ENCODE results near the gene HELZ.

HELZ gene

DNA sequence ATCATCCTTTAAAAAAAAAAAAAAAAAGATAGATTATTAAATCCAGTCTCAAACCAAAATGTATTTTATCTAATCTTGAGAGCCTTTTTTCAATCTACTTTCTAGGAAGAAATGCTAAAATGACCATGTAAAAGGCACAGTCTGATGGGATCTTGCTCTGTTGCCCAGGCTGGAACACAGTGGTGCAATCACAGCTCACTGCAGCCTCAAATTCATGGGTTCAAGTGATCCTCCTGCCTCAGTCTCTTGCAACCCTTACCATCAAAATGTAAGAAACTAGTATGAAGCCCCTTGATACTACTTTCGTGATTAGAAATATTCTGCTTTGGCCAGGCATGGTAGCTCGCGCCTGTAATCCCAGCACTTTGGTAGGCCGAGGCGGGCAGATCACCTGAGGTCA, 70.8 kb downstream of the HELZ start:
- no peak overlapping the region for H3K4me3 ChIP-seq (ENCODE audit: insufficient read depth, low read depth, low read length, poor library complexity, severe bottlenecking)
- no peak overlapping the region for H3K27ac ChIP-seq (ENCODE audit: insufficient read depth, low read length, poor library complexity, severe bottlenecking)
- H3K27me3 ChIP-seq (replicated peaks; ENCODE audit: control insufficient read depth, insufficient read depth, low read length, poor library complexity, severe bottlenecking) = no peaks in the 10 kb centered on the region
- DNase-seq = no peak
- H3K9me3 ChIP-seq (ENCODE audit: control insufficient read depth, low read length) = no peaks in the 10 kb centered on the region
- no peaks in the 10 kb centered on the region for H3K4me1 ChIP-seq (ENCODE audit: control insufficient read depth, insufficient read depth, low read length, poor library complexity, severe bottlenecking)
- peaks cover 18% of the 10 kb centered on the region for H3K36me3 ChIP-seq (ENCODE audit: control insufficient read depth, insufficient read depth, low read length)

DNA sequence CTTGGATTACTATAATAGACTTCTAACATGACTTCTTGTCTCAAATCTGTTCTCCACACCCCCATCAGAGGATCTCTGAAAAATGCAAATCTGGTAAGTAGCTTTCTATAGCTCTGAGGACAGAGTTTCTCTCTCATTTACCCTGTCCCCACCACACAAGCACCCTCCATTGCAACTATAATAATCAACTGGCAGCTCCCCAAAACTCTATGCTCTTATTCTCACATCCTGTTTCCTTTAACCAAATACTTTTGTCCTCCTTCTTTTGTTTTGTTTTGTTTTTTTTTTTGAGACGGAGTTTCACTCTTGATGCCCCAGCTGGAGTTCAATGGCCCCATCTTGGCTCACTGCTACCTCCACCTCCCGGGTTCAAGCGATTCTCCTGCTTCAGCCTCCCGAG, 73.4 kb downstream of the HELZ start:
- no peak for DNase-seq
- Histone ChIP-seq H3K4me3 (ENCODE audit: insufficient read depth, low read depth, low read length, poor library complexity, severe bottlenecking) (no peak overlapping the region), H3K4me1 (ENCODE audit: control insufficient read depth, insufficient read depth, low read length, poor library complexity, severe bottlenecking) (no peaks in the 10 kb centered on the region), H3K27ac (ENCODE audit: insufficient read depth, low read length, poor library complexity, severe bottlenecking) (no peak overlapping the region), H3K27me3 (replicated peaks; ENCODE audit: control insufficient read depth, insufficient read depth, low read length, poor library complexity, severe bottlenecking) (no peaks in the 10 kb centered on the region), H3K9me3 (ENCODE audit: control insufficient read depth, low read length) (no peaks in the 10 kb centered on the region), H3K36me3 (ENCODE audit: control insufficient read depth, insufficient read depth, low read length) (peaks cover 16% of the 10 kb centered on the region)

DNA sequence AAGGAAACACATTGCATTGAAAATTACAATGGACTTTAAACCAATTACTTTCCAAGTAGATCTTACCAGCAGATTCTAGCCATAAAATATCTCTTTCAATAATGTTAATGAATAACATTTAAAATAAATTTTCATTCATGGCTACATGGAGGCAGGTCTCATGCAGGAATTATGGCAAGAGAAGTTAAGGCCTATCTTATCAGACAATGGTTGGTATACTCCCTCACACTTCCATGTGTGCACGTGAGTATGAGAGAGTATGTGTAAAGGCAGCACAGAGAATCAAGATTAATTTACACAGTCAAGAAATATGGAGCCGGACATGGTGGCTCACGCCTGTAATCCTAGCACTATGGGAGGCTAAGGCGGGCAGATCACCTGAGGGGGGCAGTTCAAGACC, 76.5 kb downstream of the HELZ start:
- no peak overlapping the region for H3K27ac ChIP-seq (ENCODE audit: insufficient read depth, low read length, poor library complexity, severe bottlenecking)

DNA sequence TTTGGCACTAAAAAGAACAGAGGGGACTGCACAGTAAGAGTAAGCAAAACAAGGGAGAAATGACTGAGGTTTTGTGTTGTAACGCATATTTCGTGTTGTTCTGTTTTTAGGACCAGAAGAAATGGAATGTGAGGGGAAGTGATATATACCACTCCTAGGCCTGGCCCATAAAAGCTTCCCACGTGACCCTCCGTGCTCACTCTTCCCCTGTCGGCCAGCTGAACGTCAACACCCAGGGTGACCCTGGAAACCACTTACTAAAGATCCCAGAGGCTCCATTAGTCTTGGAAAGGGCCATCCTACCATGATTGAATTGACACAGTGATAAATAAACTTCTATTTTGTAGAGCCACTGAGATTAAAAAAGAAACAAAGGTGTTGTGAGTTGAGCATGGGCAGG, 79.8 kb downstream of the HELZ start:
- H3K4me3 ChIP-seq (ENCODE audit: insufficient read depth, low read depth, low read length, poor library complexity, severe bottlenecking) = no peak overlapping the region
- peaks cover 45% of the 10 kb centered on the region for H3K36me3 ChIP-seq (ENCODE audit: control insufficient read depth, insufficient read depth, low read length)
- H3K27ac ChIP-seq (ENCODE audit: insufficient read depth, low read length, poor library complexity, severe bottlenecking) = no peak overlapping the region
- no peaks in the 10 kb centered on the region for H3K9me3 ChIP-seq (ENCODE audit: control insufficient read depth, low read length)
- H3K27me3 ChIP-seq (replicated peaks; ENCODE audit: control insufficient read depth, insufficient read depth, low read length, poor library complexity, severe bottlenecking) = no peaks in the 10 kb centered on the region
- no peak for DNase-seq
- no peaks in the 10 kb centered on the region for H3K4me1 ChIP-seq (ENCODE audit: control insufficient read depth, insufficient read depth, low read length, poor library complexity, severe bottlenecking)

More for the DNA sequence above, 76.5 kb downstream of the HELZ start:
- Histone ChIP-seq H3K9me3 (ENCODE audit: control insufficient read depth, low read length) (no peaks in the 10 kb centered on the region), H3K4me1 (ENCODE audit: control insufficient read depth, insufficient read depth, low read length, poor library complexity, severe bottlenecking) (no peaks in the 10 kb centered on the region), H3K4me3 (ENCODE audit: insufficient read depth, low read depth, low read length, poor library complexity, severe bottlenecking) (no peak overlapping the region), H3K27me3 (replicated peaks; ENCODE audit: control insufficient read depth, insufficient read depth, low read length, poor library complexity, severe bottlenecking) (no peaks in the 10 kb centered on the region), H3K36me3 (ENCODE audit: control insufficient read depth, insufficient read depth, low read length) (peaks cover 32% of the 10 kb centered on the region)
- no peak for DNase-seq

DNA sequence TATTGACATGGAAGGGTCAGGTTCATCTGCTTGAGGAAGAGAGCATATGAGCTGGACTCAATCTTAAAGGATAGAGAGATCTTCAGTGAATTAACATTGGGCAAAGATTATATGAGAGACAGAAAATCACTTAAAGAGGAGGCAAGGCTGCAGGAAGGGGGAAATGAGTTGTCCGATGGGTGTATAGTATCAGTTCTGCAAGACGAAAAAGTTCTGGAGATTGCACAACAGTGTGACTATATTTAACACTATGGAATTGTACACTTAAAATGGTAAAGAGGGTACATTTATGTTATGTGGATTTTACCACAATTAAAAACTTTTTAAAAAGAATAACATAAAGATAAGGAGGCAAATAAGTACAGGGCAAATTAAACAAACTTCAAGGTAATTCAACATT, 80.7 kb downstream of the HELZ start:
- Histone ChIP-seq H3K27ac (ENCODE audit: insufficient read depth, low read length, poor library complexity, severe bottlenecking) (no peak overlapping the region), H3K27me3 (replicated peaks; ENCODE audit: control insufficient read depth, insufficient read depth, low read length, poor library complexity, severe bottlenecking) (no peaks in the 10 kb centered on the region), H3K9me3 (ENCODE audit: control insufficient read depth, low read length) (no peaks in the 10 kb centered on the region), H3K4me1 (ENCODE audit: control insufficient read depth, insufficient read depth, low read length, poor library complexity, severe bottlenecking) (no peaks in the 10 kb centered on the region), H3K4me3 (ENCODE audit: insufficient read depth, low read depth, low read length, poor library complexity, severe bottlenecking) (no peak overlapping the region), H3K36me3 (ENCODE audit: control insufficient read depth, insufficient read depth, low read length) (peaks cover 46% of the 10 kb centered on the region)
- DNase-seq = no peak

DNA sequence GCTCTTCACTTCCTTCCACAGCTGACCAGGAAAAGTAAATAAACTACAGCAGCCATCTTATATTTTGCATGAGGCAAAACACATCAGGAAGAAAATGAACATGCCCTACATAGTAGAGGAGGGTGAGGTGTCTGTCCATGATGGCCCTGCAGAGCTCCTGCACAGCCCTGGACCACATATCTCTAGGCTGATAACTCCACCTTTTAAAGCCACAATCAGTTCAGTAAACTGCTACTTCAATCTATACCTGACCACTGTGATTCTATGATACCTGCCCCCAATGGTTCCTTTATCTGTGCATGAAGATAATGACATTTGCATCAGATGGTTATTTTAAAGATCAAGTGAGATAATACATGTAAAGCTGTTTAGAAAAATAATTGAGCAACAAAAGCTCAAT, 82.2 kb downstream of the HELZ start:
- DNase-seq = no peak
- no peaks in the 10 kb centered on the region for H3K9me3 ChIP-seq (ENCODE audit: control insufficient read depth, low read length)
- no peak overlapping the region for H3K27ac ChIP-seq (ENCODE audit: insufficient read depth, low read length, poor library complexity, severe bottlenecking)
- no peaks in the 10 kb centered on the region for H3K27me3 ChIP-seq (replicated peaks; ENCODE audit: control insufficient read depth, insufficient read depth, low read length, poor library complexity, severe bottlenecking)
- peaks cover 46% of the 10 kb centered on the region for H3K36me3 ChIP-seq (ENCODE audit: control insufficient read depth, insufficient read depth, low read length)
- H3K4me3 ChIP-seq (ENCODE audit: insufficient read depth, low read depth, low read length, poor library complexity, severe bottlenecking) = no peak overlapping the region
- no peaks in the 10 kb centered on the region for H3K4me1 ChIP-seq (ENCODE audit: control insufficient read depth, insufficient read depth, low read length, poor library complexity, severe bottlenecking)

DNA sequence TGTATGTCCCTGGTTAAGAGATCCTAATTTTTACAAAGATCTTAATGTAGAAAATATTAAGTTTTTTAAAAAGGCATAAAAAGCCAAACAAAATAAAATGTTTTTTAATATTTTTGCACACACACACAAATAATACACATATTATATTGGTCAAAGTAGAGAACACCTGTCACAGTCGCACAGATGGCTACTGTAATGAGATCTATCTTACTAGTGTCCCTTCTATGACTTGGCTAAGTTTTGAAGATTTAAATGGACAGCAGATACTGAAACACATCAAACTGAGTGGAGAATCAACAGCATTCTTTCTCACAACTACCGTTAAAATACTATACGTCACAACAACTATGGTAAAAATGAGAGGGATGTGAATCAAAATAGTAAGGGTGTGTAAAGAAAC, 83.4 kb downstream of the HELZ start:
- no peak overlapping the region for H3K4me3 ChIP-seq (ENCODE audit: insufficient read depth, low read depth, low read length, poor library complexity, severe bottlenecking)

DNA sequence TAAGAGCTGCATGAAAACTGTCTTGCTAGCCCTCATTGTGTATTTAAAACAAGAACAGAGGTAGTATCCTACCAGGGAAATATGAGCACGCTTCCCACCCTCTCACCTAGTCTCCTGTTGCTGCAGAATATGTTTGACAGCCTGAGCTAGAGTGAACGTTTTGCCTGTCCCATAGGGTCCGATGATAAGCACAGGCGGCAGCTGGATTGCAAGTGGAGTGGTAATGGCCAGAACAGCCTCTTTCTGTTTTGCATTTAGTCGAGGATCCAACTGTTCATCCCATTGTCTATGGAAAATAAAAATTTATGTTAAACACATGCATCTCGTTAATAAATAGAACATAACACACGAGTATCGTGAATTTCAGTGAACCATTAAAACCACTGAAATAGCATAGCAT, 84.2 kb downstream of the HELZ start:
- no peak overlapping the region for H3K4me3 ChIP-seq (ENCODE audit: insufficient read depth, low read depth, low read length, poor library complexity, severe bottlenecking)
- H3K36me3 ChIP-seq (ENCODE audit: control insufficient read depth, insufficient read depth, low read length) = peaks cover 50% of the 10 kb centered on the region
- no peak for DNase-seq
- no peaks in the 10 kb centered on the region for H3K27me3 ChIP-seq (replicated peaks; ENCODE audit: control insufficient read depth, insufficient read depth, low read length, poor library complexity, severe bottlenecking)
- H3K9me3 ChIP-seq (ENCODE audit: control insufficient read depth, low read length) = no peaks in the 10 kb centered on the region
- H3K27ac ChIP-seq (ENCODE audit: insufficient read depth, low read length, poor library complexity, severe bottlenecking) = no peak overlapping the region
- no peaks in the 10 kb centered on the region for H3K4me1 ChIP-seq (ENCODE audit: control insufficient read depth, insufficient read depth, low read length, poor library complexity, severe bottlenecking)

More for the DNA sequence above, 83.4 kb downstream of the HELZ start:
- no peaks in the 10 kb centered on the region for H3K4me1 ChIP-seq (ENCODE audit: control insufficient read depth, insufficient read depth, low read length, poor library complexity, severe bottlenecking)
- H3K27me3 ChIP-seq (replicated peaks; ENCODE audit: control insufficient read depth, insufficient read depth, low read length, poor library complexity, severe bottlenecking) = no peaks in the 10 kb centered on the region
- H3K36me3 ChIP-seq (ENCODE audit: control insufficient read depth, insufficient read depth, low read length) = peaks cover 47% of the 10 kb centered on the region
- no peak for DNase-seq
- no peak overlapping the region for H3K27ac ChIP-seq (ENCODE audit: insufficient read depth, low read length, poor library complexity, severe bottlenecking)
- H3K9me3 ChIP-seq (ENCODE audit: control insufficient read depth, low read length) = no peaks in the 10 kb centered on the region

DNA sequence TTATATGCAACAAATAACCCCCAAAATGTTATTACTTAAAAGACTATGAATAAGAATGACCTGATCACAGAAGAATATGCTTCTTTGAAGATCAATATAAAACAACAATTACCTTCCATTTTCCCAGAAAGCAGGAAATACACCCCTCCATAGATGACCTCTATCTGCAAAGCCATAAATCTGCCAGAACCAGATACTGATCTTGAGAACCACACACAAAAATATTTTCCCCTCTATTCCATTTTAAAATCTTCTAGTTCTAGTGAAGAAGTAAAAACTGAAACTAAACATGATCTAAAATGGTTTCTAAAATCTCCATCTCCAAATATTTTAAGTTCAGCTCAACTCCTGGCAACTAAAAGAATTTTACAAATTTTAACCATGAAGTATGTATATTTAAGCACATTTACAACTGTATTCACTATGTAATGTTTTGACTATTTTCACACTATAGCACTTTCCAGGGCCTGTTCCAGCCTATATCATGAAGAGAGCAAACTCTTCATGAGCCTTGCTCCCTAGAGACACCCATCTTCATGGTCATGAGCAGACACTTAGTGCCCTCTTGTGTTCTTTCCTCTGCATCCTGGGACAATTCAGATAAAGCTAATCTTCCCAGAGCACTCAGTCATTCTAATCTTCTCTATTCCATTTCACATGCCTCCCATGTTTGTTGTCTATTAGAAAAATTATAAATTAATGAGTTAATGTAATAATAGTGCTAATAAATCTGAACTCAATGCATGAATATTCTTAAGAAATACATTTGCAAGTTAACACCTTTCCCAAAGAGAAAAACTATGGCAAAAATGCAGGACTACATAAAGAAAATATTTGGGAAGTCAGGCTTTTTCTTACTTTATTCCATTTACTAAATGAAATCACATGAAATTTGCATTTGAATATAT, 87.0 kb downstream of the HELZ start:
- Histone ChIP-seq H3K27ac (ENCODE audit: insufficient read depth, low read length, poor library complexity, severe bottlenecking) (no peak overlapping the region), H3K4me3 (ENCODE audit: insufficient read depth, low read depth, low read length, poor library complexity, severe bottlenecking) (no peak overlapping the region), H3K36me3 (ENCODE audit: control insufficient read depth, insufficient read depth, low read length) (peaks cover 27% of the 10 kb centered on the region), H3K4me1 (ENCODE audit: control insufficient read depth, insufficient read depth, low read length, poor library complexity, severe bottlenecking) (no peaks in the 10 kb centered on the region), H3K27me3 (replicated peaks; ENCODE audit: control insufficient read depth, insufficient read depth, low read length, poor library complexity, severe bottlenecking) (no peaks in the 10 kb centered on the region), H3K9me3 (ENCODE audit: control insufficient read depth, low read length) (no peaks in the 10 kb centered on the region)
- DNase-seq = no peak

DNA sequence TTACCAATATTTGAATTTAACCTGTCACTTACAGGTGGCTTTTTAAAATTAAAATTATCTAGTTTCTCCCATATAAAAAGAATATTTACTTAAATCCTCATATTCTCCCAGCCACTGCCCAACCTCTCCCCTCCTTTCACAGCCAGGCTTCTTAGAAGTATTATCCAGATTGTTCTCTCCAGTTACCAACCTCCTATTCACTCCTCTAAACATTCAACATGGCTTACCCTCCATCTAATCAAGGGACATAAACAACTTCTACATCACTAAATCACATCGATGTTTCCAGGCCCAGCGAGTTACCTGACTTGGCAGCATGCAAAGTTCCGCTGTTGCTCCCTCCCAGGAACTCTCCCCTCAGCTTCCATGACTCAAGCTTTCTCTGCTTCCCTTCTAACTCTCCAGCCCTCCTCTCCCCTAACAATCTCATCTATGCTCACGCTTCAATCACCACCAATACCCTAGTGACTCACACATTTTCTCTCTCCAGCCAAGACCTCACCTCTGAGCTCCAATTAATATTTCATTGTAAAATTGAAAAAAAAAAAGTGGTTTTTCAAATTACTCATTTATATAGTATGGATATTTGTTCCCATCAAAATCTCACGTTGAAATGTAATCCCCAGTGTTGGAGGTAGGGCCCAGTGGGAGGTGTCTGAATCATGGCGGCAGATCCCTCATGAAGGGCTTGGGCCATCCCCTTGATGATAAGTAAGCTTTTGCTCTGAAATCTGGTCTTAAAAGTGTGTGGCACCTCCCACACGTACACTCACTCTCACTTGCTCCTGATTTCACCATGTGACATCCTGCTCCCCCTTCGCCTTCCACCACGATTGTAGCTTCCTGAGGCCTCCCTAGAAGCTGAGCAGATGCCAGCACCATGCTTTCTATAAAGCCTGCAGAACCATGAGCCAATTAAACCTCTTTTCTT, 88.5 kb downstream of the HELZ start:
- Histone ChIP-seq H3K27ac (ENCODE audit: insufficient read depth, low read length, poor library complexity, severe bottlenecking) (no peak overlapping the region), H3K36me3 (ENCODE audit: control insufficient read depth, insufficient read depth, low read length) (peaks cover 24% of the 10 kb centered on the region), H3K27me3 (replicated peaks; ENCODE audit: control insufficient read depth, insufficient read depth, low read length, poor library complexity, severe bottlenecking) (no peaks in the 10 kb centered on the region), H3K9me3 (ENCODE audit: control insufficient read depth, low read length) (no peaks in the 10 kb centered on the region), H3K4me3 (ENCODE audit: insufficient read depth, low read depth, low read length, poor library complexity, severe bottlenecking) (no peak overlapping the region), H3K4me1 (ENCODE audit: control insufficient read depth, insufficient read depth, low read length, poor library complexity, severe bottlenecking) (no peaks in the 10 kb centered on the region)
- no peak for DNase-seq
